ENCODE measurements around the gene ETFRF1. TPM values are rescaled to one million over a fixed set of nuclear protein-coding genes. Genes with fewer than 3 reads are reported as not detected.

The ETFRF1 gene, protein sequence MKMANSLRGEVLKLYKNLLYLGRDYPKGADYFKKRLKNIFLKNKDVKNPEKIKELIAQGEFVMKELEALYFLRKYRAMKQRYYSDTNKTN
- 10 to 100 TPM in 3 of 4 donors, 1 to 10 TPM in 1; 3.6 to 84.2 (median 24.1) TPM for total RNA-seq

DNA sequence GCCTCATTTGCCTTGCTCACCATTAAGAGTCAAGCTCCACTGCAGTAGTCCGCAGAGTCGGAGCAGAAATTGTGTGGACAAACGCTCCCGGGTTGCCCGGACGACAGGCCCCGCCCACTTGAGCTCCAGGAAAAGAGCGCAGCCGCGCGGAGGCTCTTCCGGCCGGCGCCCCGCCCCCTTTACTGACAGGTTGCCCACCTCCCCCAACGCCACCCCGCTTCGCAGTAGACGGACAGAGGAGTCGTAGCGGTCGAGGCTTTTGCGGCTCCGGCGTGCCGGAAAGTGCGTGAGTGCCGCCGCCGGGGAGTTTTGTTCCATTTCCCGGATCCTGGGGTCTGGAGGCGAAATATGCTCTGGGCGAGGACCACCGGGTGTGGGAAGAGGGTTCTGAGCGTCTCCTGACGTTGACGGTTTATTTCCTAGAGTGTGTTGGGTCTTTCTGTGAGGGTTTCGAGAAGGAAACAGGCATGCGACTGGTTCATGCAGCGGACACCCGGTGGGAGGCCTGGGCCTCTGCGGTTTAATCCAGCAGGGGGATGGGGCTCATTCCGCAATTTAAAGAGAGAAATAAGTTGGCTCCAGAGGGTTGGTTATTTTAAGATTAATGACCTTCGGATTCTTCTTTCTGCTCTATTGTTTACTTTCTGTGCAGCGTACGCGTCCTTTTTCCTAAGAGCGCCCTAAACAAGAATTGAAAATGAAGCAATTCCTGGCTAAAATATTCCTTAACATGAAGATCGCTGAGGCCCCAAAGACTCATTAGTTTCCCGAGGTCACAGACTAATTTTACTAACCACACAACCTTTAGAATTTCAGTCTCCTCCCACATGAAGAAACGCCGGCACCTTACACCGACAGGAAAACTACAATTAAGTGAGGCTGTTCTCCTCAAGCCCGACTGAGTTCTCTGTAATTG, at the start of gene ETFRF1, which contains the start of gene DNAI7:
ETFRF1 (plus strand) TSS at position 182 of the 916 bp plus-strand sequence. CDS start 8,720 bp downstream, outside the sequence.
DNAI7 (minus strand) TSS at position 105 of the 916 bp plus-strand sequence; CDS start at position 23, 82 bp downstream.
- in situ Hi-C loops (cut with MboI; ENCODE audit: low pct_ligation_motif_present in 1 of 4, low pct_unique_long_range_greater_than_20kb in 1 of 4, low sequenced_read_pairs in 3 of 4) (no loop called here), intact Hi-C loops (cut with DNase I; ENCODE audit: low total_unique reads) (no loop called here)
- Histone ChIP-seq H3K27me3 (no peaks in the 10 kb centered on the region), H3K4me1 (peaks cover 0 to 19% (median 10%) of the 10 kb centered on the region in 4 donors), H3K9me3 (no peaks in the 10 kb centered on the region), H3K4me3 (peak within 1 kb of the TSS; percentile 57 to 92 (median 71)), H3K36me3 (no peaks in the 10 kb centered on the region), H3K27ac (peak within 1 kb of the TSS; percentile 92 to 96 (median 94))
- 0 to 1% methylated on average over 4 to 48 of the region's 54 CpGs for WGBS, 2 donors (ENCODE audit: low coverage in 1 of 2)
- TF ChIP-seq POLR2AphosphoS5 (IDR thresholded peaks at IDR 0.05) (peak; percentile 89 to 94 (median 92)), POLR2A (IDR thresholded peaks at IDR 0.05) (peak; percentile 86), EP300 (IDR thresholded peaks at IDR 0.05; ENCODE audit: low read depth) (no peak)
- TF ChIP-seq, protein P1, sequence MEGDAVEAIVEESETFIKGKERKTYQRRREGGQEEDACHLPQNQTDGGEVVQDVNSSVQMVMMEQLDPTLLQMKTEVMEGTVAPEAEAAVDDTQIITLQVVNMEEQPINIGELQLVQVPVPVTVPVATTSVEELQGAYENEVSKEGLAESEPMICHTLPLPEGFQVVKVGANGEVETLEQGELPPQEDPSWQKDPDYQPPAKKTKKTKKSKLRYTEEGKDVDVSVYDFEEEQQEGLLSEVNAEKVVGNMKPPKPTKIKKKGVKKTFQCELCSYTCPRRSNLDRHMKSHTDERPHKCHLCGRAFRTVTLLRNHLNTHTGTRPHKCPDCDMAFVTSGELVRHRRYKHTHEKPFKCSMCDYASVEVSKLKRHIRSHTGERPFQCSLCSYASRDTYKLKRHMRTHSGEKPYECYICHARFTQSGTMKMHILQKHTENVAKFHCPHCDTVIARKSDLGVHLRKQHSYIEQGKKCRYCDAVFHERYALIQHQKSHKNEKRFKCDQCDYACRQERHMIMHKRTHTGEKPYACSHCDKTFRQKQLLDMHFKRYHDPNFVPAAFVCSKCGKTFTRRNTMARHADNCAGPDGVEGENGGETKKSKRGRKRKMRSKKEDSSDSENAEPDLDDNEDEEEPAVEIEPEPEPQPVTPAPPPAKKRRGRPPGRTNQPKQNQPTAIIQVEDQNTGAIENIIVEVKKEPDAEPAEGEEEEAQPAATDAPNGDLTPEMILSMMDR (IDR thresholded peaks at IDR 0.05) = peak in 2 of 5 experiments; percentile 35 to 49
- peak; percentile 99 for DNase-seq

DNA sequence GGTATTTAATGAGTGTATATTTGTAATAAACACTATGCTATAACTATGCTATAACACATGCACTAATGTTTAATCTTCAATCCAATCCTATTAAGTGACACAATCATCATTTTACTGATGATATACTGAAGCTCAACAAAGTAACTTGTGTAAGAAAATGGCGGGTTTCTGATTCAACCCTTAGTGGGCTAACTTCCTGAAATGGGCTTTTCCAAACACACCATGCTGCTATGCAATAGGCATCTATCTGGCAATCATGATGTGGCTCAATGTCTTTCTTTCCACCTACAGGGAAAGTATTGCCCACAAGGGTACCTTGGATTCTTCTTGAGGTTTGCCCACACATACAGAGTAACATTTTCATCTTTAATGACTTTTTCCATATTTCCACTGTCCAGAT, 48.4 kb upstream of the ETFRF1 start:
- TF ChIP-seq POLR2A (IDR thresholded peaks at IDR 0.05) = no peak
- no peak for TF ChIP-seq POLR2AphosphoS5 (IDR thresholded peaks at IDR 0.05)
- TF ChIP-seq, protein P1 (IDR thresholded peaks at IDR 0.05) = no peak
- no peak for TF ChIP-seq EP300 (IDR thresholded peaks at IDR 0.05; ENCODE audit: low read depth)
- no peaks in the 10 kb centered on the region for H3K4me1 ChIP-seq
- no peaks in the 10 kb centered on the region for H3K9me3 ChIP-seq
- 93 to 100% methylated on average over 1 of the region's 1 CpG for WGBS, 2 donors (ENCODE audit: low coverage in 1 of 2)
- DNase-seq = no peak
- H3K36me3 ChIP-seq = no peaks in the 10 kb centered on the region
- H3K27ac ChIP-seq = no peak overlapping the region
- in situ Hi-C loops (cut with MboI; ENCODE audit: low pct_ligation_motif_present in 1 of 4, low pct_unique_long_range_greater_than_20kb in 1 of 4, low sequenced_read_pairs in 3 of 4) = no loop called here
- intact Hi-C loops (cut with DNase I; ENCODE audit: low total_unique reads) = no loop called here
- no peak overlapping the region for H3K4me3 ChIP-seq
- no peaks in the 10 kb centered on the region for H3K27me3 ChIP-seq

DNA sequence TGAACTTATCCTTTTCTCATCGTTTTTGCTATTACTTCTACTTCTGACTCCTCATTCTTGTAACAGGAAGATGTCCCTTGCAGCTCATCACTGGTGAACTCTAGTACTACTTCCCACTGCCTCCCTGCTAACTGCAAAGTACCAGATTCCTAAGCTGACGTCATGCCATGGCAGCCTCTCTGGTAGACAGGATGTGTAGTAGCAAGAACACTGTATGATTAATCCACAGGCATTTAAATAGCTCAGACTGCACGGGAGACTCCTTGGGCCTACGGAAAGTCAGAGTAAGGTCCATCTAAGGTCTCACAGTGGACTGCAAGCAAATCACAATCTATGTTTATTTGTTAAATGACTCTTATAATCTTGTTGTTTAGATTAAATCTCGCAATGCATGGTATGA, 43.6 kb upstream of the ETFRF1 start:
- intact Hi-C loops (cut with DNase I; ENCODE audit: low total_unique reads) (no loop called here), in situ Hi-C loops (cut with MboI; ENCODE audit: low pct_ligation_motif_present in 1 of 4, low pct_unique_long_range_greater_than_20kb in 1 of 4, low sequenced_read_pairs in 3 of 4) (no loop called here)
- WGBS, 2 donors (ENCODE audit: low coverage in 1 of 2) = 40 to 67% methylated on average over 1 to 5 of the region's 5 CpGs
- Histone ChIP-seq H3K36me3 (no peaks in the 10 kb centered on the region), H3K4me3 (no peak overlapping the region), H3K9me3 (no peaks in the 10 kb centered on the region), H3K4me1 (peaks cover 0 to 6% (median 1%) of the 10 kb centered on the region in 4 donors), H3K27ac (peak overlapping the region in 1 of 4 donors; percentile 8), H3K27me3 (no peaks in the 10 kb centered on the region)
- no peak for TF ChIP-seq POLR2A (IDR thresholded peaks at IDR 0.05)
- TF ChIP-seq, protein P1 (IDR thresholded peaks at IDR 0.05) = no peak
- TF ChIP-seq EP300 (IDR thresholded peaks at IDR 0.05; ENCODE audit: low read depth) = no peak
- TF ChIP-seq POLR2AphosphoS5 (IDR thresholded peaks at IDR 0.05) = peak in 1 of 3 donors; percentile 9
- peak; percentile 39 for DNase-seq

DNA sequence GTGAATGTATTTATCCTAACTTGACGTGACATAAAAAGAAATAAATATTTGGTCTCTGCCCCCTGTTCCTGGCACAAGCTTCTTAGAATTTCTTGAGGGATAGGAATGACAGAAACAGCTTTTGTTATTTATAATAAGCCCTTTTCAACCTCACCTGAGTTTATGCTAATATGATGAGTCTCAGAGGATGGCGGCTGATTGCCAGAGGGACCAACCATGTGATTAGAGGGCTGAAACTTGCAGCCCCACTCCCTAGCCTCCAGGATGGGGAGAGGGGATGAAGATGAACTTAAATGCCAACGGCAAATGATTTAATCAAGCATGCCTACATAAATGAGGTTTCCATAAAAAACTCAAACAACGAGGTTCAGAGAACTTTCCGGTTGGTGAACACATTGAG, 43.0 kb upstream of the ETFRF1 start:
- TF ChIP-seq POLR2AphosphoS5 (IDR thresholded peaks at IDR 0.05) (no peak), EP300 (IDR thresholded peaks at IDR 0.05; ENCODE audit: low read depth) (no peak), POLR2A (IDR thresholded peaks at IDR 0.05) (no peak)
- TF ChIP-seq, protein P1 (IDR thresholded peaks at IDR 0.05) = no peak
- intact Hi-C loops (cut with DNase I; ENCODE audit: low total_unique reads) = no loop called here
- DNase-seq = no peak
- Histone ChIP-seq H3K9me3 (no peaks in the 10 kb centered on the region), H3K27ac (peak overlapping the region in 1 of 4 donors; percentile 8), H3K27me3 (no peaks in the 10 kb centered on the region), H3K4me3 (no peak overlapping the region), H3K4me1 (peaks cover 0 to 6% (median 1%) of the 10 kb centered on the region in 4 donors), H3K36me3 (no peaks in the 10 kb centered on the region)
- in situ Hi-C loops (cut with MboI; ENCODE audit: low pct_ligation_motif_present in 1 of 4, low pct_unique_long_range_greater_than_20kb in 1 of 4, low sequenced_read_pairs in 3 of 4) = no loop called here
- 59 to 70% methylated on average over 3 to 5 of the region's 5 CpGs for WGBS, 2 donors (ENCODE audit: low coverage in 1 of 2)
